GM19099 (cell line): ENCODE measurements around the gene GULP1.

Experiments used
- POLR2A ChIP-seq: IDR thresholded peaks from 3 replicates; pipeline ENCODE4 v1.6.1; 2011; ENCODE audit warnings: low read depth; ENCODE audit not compliant: insufficient read length; ENCODE audit errors: extremely low read depth

The GULP1 gene

GRCh38 chr2:188527141-188527540, 235.5 kb downstream of the GULP1 start:
- no peak for TF ChIP-seq POLR2A

- TF ChIP-seq POLR2A: no peak
Observed at GRCh38 chr2:188527581-188527993, 235.9 kb downstream of the GULP1 start.

DNA sequence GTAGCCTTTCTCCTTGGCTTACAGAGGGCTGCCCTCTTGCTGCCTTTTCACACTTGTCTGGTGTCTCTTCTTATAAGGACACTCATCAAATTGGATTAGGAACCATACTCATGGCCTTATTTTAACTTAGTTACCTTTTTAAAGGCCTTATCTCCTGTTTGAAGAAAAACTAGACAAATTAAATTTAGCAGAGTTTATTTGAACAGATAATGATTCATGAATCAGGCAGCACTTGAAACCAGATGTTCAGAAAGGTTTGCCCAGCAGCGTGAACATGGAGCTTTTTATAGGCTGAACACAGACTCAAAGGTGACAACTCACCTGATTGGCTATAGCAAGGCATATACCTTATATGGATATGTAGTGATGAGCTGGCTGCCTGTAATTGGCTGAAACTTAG, 238.0 kb downstream of the GULP1 start:
- TF ChIP-seq POLR2A: no peak

- no peak for TF ChIP-seq POLR2A
Observed at GRCh38 chr2:188534875-188535274, 243.2 kb downstream of the GULP1 start.

DNA sequence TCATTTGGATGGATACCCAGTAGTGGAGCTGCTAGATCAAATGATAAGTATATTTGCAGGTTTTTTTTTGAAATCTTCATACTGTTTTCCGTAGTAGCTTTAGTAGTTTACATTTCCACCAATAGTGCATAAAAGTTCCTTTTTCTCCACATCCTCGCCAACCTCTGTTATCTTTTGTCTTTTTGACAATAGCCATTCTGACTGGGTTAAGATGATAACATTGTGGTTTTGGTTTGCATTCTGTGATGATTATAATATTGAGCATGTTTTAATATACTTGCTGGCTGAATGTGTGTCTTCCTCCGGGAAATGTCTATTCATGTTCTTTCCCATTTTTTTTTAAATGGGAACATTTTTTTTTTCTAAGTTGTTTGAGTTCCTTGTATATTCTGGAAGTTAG, 260.0 kb downstream of the GULP1 start:
- no peak for TF ChIP-seq POLR2A

GRCh38 chr2:188557081-188557480, 265.4 kb downstream of the GULP1 start:
- TF ChIP-seq POLR2A: no peak

GRCh38 chr2:188561473-188561979, 269.9 kb downstream of the GULP1 start:
- TF ChIP-seq POLR2A: no peak

DNA sequence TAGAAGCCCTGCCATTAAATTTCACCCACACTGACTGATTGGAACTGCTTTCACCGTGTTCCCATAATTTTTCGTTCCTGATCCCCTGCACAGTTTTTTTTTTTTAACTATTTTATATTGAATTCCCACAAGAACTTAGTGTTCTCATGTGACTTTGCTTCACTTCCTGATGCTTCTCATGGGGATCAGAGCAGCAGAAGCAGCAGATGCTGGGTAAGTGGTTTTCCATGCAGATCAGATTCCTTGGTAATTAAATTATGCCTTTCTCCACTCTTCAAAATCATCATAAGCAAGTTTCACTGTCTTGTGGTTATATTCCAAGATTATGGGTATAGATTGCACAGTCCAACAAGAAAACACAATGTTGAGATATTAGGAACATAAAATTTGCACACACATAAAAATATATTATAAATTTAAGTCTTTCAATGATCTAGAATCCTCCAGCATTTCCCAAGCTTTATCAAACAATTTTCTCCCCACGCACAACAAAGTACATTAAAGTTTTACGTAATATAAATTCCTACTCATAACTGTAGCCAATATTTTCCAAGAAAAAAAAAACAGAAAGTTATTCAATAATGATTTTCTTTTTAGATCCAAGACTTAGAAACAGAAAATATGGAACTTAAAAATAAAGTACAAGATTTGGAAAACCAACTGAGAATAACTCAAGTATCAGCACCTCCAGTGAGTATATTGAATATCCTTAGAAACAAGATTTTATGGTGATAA, 277.9 kb downstream of the GULP1 start:
- no peak for TF ChIP-seq POLR2A

GRCh38 chr2:188570370-188570769, 278.7 kb downstream of the GULP1 start:
- TF ChIP-seq POLR2A: no peak

GRCh38 chr2:188571543-188572303, 280.0 kb downstream of the GULP1 start:
- no peak for TF ChIP-seq POLR2A

DNA sequence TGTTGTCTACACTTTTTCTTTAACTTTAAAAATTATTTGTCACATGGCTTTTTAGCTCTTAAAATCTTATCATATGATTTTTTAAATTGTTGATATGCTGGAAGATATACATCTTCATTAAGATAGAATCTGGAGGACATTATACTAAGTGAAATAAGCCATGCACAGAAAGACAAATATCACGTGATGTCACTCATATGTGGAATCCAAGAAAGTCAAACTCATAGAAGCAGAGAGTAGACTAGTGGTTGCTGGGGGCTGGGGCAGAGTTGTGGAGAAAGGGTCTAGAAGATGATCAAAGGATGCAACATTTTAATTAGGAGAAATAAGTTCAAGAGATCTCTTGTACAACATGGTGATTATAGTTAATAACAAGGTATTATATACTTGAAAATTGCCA, 280.9 kb downstream of the GULP1 start:
- TF ChIP-seq POLR2A: no peak

GRCh38 chr2:188573453-188573852, 281.8 kb downstream of the GULP1 start:
- no peak for TF ChIP-seq POLR2A

GRCh38 chr2:188576006-188576405, 284.3 kb downstream of the GULP1 start:
- no peak for TF ChIP-seq POLR2A

DNA sequence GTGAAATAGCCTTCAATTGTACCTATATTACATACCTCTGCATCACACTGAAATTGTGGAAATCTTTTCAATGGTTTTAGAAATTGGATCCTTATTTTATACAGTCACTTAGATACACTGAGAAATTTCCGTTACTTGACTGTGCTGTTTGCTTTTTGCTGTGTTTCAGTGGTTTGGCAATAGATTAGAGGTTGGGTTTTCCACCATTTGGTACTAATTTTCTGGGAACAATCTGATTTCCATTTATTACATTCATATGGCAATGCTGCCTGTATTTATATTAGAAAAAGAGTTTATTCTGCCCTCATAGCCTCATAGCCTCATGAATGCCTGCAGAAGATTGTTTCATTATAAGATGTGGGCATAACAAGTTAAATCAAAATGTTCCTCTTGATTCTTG, 285.0 kb downstream of the GULP1 start:
- no peak for TF ChIP-seq POLR2A

GRCh38 chr2:188577231-188577630, 285.6 kb downstream of the GULP1 start:
- no peak for TF ChIP-seq POLR2A

- TF ChIP-seq POLR2A: no peak
Observed at GRCh38 chr2:188580738-188581137, 289.1 kb downstream of the GULP1 start.
